ENCODE results near the gene ACAT1. TPM values are rescaled to one million over a fixed set of nuclear protein-coding genes. Genes with fewer than 3 reads are reported as not detected.

The ACAT1 gene
- polyA plus RNA-seq, 1 donor from 2014 or later = 89.0 TPM

- Histone ChIP-seq H3K9ac (ENCODE audit: low read length) (no peak overlapping the region), H3K4me2 (ENCODE audit: low read length) (no peak overlapping the region), H3K79me2 (replicated peaks; ENCODE audit: insufficient read depth, low read length) (no peaks in the 10 kb centered on the region), H3K36me3 (ENCODE audit: insufficient read depth, low read length) (no peaks in the 10 kb centered on the region), H3K4me3 (ENCODE audit: low read length) (no peak overlapping the region), H3K9me2 (ENCODE audit: insufficient read depth, low read length) (no peaks in the 10 kb centered on the region), H4K20me1 (ENCODE audit: insufficient read depth) (no peaks in the 10 kb centered on the region), H2AFZ (ENCODE audit: low read depth, low read length) (no peak overlapping the region), H3K27ac (ENCODE audit: low read length) (no peak overlapping the region), H3K9me3 (ENCODE audit: low read length) (no peaks in the 10 kb centered on the region), H3K27me3 (ENCODE audit: insufficient read depth, low read depth, low read length) (no peaks in the 10 kb centered on the region), H3F3A (ENCODE audit: insufficient read depth, low read length, poor library complexity, severe bottlenecking) (no peaks in the 10 kb centered on the region)
- TF ChIP-seq EP300 (conservative IDR thresholded peaks at IDR 0.05; ENCODE audit: poor library complexity, severe bottlenecking) = no peak
- TF ChIP-seq MXI1 (conservative IDR thresholded peaks at IDR 0.05; ENCODE audit: poor library complexity, severe bottlenecking) = no peak
- TF ChIP-seq EZH2 (IDR thresholded peaks at IDR 0.05; ENCODE audit: borderline replicate concordance, insufficient read depth, low read length, poor library complexity, severe bottlenecking) = no peak
- no peak for TF ChIP-seq CTCF (IDR thresholded peaks at IDR 0.05; ENCODE audit: poor library complexity, severe bottlenecking)
- TF ChIP-seq POLR2AphosphoS5 (IDR thresholded peaks at IDR 0.05) = no peak
- no peak for TF ChIP-seq TAF1 (IDR thresholded peaks at IDR 0.05; ENCODE audit: low read depth)
- TF ChIP-seq SMC3 (conservative IDR thresholded peaks at IDR 0.05; ENCODE audit: poor library complexity) = no peak
- TF ChIP-seq RAD21 (conservative IDR thresholded peaks at IDR 0.05) = no peak
- no peak for TF ChIP-seq REST (IDR thresholded peaks at IDR 0.05; ENCODE audit: borderline replicate concordance)
Measured at GRCh38 chr11:108125096-108125495, 3.7 kb downstream of the ACAT1 start.

- Histone ChIP-seq H3K9ac (ENCODE audit: low read length) (no peak overlapping the region), H3K4me3 (ENCODE audit: low read length) (no peak overlapping the region), H2AFZ (ENCODE audit: low read depth, low read length) (no peak overlapping the region), H3F3A (ENCODE audit: insufficient read depth, low read length, poor library complexity, severe bottlenecking) (no peaks in the 10 kb centered on the region), H3K79me2 (replicated peaks; ENCODE audit: insufficient read depth, low read length) (no peaks in the 10 kb centered on the region), H3K36me3 (ENCODE audit: insufficient read depth, low read length) (no peaks in the 10 kb centered on the region), H3K27me3 (ENCODE audit: insufficient read depth, low read depth, low read length) (no peaks in the 10 kb centered on the region), H3K9me3 (ENCODE audit: low read length) (no peaks in the 10 kb centered on the region), H3K4me2 (ENCODE audit: low read length) (no peak overlapping the region), H4K20me1 (ENCODE audit: insufficient read depth) (no peaks in the 10 kb centered on the region), H3K27ac (ENCODE audit: low read length) (no peak overlapping the region), H3K9me2 (ENCODE audit: insufficient read depth, low read length) (no peaks in the 10 kb centered on the region)
- TF ChIP-seq CTCF (IDR thresholded peaks at IDR 0.05; ENCODE audit: poor library complexity, severe bottlenecking) (no peak), TAF1 (IDR thresholded peaks at IDR 0.05; ENCODE audit: low read depth) (no peak), MXI1 (conservative IDR thresholded peaks at IDR 0.05; ENCODE audit: poor library complexity, severe bottlenecking) (no peak), POLR2AphosphoS5 (IDR thresholded peaks at IDR 0.05) (no peak), RAD21 (conservative IDR thresholded peaks at IDR 0.05) (no peak), EP300 (conservative IDR thresholded peaks at IDR 0.05; ENCODE audit: poor library complexity, severe bottlenecking) (no peak), SMC3 (conservative IDR thresholded peaks at IDR 0.05; ENCODE audit: poor library complexity) (no peak), EZH2 (IDR thresholded peaks at IDR 0.05; ENCODE audit: borderline replicate concordance, insufficient read depth, low read length, poor library complexity, severe bottlenecking) (no peak), REST (IDR thresholded peaks at IDR 0.05; ENCODE audit: borderline replicate concordance) (no peak)
Measured at GRCh38 chr11:108128772-108129171, 7.4 kb downstream of the ACAT1 start.

Measured in neural cell (in vitro differentiated cells).